HG02678 (cell line): ENCODE measurements around the gene LRP2BP.
"Not testable (repeated sequence)": the region's sequence is repeated elsewhere in the genome, so short reads cannot be mapped to it uniquely, and the experiment has no call there.

Experiments used
- ATAC-seq: cut with Tn5 transposase; IDR thresholded peaks from one replicate; pipeline ENCODE4 v1.9.1; 2021; ENCODE audit warnings: mild to moderate bottlenecking, moderate library complexity; ENCODE audit not compliant: unreplicated experiment

Gene LRP2BP

GRCh38 chr4:185362570-185362969 is 33.2 kb downstream of the LRP2BP start:
- not testable (repeated sequence) for ATAC-seq

DNA sequence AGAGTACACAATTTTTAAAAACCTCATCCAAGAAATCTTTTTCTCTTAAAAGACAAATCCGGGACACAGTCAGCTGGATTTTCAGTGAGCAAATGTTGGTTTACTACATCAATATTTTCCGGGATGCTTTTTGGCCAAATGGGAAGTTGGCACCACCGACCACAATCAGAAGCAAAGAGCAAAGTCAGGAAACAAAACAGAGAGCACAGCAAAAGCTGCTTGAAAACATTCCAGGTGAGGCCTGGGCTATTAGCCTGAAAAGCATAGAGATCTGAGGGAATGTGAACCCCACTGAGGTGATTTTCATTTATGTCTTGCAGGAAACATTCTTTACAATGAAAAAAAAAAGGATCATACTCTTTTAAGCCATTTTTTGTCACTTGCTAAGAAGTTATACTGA is 33.9 kb downstream of the LRP2BP start:
- no peak for ATAC-seq

- no peak for ATAC-seq
These were observed 35.8 kb downstream of the LRP2BP start for GRCh38 chr4:185359767-185360446.

DNA sequence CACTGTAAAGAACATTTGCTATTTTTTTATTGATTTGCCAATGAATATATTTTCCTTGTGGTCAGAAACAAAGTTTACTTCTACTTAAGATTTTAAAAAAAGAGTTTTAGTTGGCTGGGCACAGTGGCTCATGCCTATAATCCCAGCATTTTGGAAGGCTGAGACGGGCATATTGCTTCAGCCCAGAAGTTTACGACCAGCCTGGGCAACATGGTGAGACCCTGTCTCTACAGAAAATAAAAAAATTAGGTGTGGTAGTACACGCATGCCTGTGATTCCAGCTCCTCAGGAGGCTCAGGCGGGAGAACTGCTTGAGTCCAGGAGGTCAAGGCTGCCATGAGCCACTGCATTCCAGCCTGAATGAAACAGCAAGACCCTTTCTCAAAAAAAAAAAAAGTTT is 36.8 kb downstream of the LRP2BP start:
- ATAC-seq: no peak

- no peak for ATAC-seq
These were observed 37.2 kb downstream of the LRP2BP start for GRCh38 chr4:185358514-185358913.

DNA sequence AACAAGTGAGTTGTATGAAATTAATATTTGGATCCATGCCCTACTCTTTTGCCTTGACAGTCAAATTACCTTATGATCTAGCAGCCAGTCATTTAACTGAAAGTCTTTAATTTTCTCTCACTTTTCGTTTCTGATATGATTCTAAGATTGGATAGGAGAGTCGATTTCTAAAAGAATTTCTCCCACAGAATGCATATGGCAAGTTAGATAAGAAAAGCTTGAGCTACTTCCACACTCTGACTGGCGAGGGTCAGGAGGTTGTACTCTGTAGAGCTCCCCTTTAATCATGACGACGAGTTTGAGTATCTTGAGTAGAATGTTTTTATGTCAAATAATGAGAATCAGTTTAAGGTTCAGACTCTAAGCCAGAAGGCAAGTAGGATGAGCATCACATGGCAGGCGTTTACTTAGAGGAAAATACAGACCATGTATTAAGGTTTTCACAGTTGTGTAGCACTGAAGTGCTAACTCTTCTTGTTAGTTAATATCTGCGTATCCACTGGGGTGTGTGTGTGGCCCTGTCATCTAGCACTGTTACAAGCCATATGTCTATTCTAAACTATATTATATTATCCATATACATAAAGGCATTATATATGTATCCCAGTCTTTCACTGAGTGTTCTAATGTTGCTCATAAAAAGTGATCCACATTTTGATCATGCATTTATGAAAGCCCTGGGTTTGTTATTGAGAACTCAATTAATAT is 37.8 kb downstream of the LRP2BP start:
- ATAC-seq: no peak

DNA sequence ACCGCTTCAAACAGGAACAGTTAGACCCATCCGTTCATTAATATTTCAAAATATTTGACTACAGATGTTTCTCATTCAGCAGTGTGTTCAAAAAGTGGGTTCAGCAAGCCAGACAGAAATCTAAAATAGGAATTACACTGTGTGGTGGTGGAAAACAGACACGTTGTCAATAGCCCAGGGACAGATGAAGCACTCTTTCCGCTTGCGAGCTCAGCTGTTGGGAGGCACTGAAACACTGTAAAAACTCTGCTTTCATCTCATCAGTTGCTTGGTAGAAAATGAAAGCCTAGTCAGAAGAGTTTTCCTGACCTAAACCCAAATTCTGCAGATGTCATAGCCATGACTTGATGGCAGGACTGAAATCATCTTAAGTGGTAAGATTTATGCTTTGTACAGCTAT is 38.5 kb downstream of the LRP2BP start:
- no peak for ATAC-seq

- no peak for ATAC-seq
These were observed 43.0 kb downstream of the LRP2BP start for GRCh38 chr4:185352741-185353140.

DNA sequence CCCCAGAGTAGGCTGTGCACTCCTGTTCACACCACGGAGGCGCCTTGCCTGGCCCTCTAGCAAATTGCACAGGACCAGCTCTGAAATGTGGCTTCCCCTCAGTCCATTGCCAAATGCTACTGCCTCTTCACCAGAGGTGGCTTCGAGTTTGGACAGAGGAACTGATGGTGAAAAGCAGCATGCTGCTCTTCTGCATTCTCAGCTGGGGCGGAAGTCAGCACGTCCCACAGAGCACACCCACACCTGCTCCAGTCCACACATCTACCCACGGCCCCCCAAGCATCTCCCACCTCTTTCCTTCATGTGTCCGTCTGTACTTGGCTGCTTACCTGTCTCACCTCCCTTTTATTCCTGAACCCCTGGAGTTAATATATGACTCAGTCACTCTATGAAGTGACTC is 43.5 kb downstream of the LRP2BP start:
- ATAC-seq: no peak

DNA sequence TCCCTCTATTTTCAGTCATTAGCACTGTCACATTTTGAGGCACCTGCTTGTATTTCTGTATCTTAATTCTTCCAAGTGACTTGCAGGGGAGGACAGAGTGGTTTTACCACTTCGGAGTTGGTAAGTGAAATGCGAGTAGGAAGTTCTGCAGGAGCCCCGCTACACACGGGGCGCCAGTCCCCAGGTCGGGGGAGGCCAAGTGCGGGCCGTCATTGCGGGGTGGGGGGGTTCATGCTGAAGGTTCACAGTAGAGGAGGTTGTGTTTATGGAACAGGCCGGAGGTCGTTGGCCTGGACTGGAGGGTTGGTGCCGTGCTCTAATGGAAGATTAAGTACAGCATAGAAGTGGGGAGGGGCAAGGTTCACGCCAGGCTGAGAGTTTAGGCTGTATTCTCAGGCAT is 44.0 kb downstream of the LRP2BP start:
- no peak for ATAC-seq

DNA sequence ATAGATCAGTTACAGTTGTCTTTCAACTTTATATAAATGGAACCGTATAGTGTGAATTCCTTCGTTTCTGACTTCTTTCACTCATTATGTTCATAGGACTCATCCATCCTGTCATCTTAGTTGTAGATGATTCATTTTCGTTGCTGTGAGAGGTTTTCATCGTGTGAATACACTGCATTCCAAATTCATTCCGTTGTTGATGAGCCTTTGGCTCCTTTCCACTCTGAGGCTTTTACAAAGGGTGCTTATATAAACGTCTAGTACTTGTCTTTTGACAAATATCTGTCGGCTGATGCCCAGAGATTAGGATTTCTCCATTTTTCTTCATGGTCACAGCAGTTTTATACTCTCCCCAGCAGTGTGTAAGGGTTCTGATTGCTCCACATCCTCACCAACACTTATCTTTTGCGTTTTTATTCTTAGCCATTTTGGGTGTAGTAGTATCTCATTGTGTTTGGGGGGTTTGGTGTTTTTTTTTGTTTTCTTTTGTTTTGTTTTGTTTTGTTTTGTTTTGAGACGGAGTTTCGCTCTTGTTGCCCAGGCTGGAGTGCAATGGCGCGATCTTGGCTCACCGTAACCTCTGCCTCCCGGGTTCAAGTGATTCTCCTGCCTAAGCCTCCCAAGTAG is 48.6 kb downstream of the LRP2BP start:
- ATAC-seq: no peak

DNA sequence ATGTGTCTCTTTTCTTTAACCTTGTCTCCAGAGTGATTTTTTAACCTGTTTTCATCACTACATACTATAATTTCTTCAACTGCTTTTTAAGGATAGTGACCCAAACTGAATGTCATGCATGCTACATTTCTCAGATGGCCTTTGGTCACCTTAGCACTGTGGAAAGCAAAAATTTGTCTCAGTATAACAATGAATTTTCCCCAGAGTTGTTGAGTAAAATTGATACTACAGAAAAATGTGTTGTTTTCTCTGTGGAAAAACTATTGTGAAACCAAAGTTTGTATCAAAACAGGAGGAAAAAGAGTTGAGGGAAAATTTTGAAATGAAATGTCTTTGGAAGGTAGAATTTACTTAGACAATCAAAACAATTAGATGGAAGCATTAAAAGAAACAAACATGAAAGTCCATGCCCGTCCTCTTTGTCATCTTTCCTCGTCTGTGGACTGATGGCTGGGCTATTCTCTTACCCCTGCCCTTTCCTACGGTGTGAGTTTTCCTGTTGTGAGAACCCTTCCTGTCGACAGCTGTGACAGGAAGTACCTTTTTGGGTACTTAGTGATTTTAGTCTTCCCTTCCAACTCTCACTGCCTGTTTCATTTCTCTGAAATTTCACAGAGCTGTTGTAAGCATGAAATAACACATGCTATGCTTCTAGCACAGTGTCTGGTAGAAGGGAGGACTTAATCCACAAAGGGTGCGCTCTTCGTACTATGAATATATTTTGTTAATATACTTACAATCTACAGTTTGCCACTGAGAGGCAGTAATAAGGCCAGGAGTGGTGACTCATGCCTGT is 50.8 kb downstream of the LRP2BP start:
- ATAC-seq: peak; percentile 57

DNA sequence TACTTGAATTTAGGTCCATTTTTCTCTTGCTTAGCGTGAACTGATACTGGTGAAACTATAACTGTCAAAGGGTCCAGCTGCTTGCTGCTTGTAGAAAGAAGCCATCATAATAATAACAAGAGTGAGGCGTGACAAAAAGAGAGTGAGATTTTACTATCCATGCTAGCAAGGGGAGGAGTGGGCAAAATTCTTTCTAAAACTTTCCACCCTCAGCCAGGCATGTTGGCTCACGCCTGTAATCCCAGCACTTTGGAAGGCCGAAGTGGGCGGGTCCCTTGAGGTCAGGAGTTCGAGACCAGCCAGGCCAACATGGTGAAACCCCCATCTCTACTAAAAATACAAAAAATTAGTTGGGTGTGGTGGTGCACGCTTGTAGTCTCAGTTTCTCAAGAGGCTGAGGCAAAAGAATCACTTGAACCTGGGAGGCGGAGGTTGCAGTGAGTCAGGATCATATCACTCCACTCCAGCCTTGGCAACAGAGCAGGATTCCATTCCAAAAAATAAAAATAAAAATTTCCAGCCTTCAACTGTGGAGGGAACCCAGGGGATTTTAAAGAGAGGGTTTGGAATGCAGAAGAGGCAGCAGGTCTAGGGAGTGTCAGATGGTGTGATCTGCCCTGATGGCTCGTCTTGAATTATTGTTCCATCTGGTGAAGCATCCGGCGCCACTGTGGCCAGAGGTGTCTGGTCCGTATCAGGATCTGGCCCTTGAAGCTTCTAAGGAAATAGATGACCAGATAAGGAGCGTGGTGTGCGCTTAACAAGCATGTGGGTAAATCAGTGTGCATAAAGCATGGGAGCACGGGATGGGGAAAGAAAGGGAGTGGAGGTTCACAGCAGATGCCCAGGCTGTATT is 51.8 kb downstream of the LRP2BP start:
- ATAC-seq: peak; percentile 34

DNA sequence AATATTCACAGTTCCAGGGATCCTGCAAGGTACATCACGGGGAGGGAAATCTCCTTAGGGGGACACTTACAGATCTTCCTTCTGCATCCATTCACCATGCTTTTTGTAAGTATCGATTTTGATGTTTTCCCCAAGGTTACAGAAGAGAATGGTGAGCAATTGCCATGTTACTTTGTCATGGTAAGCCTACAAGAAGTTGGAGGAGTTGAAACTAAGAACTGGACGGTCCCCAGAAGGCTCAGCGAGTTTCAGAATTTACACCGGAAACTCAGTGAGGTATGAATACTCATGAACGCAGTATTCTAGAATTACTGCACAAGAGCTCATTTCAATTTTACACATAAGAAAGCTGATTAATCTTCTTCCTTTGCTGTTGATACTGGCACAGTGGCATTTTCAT is 53.9 kb downstream of the LRP2BP start:
- peak; percentile 58 for ATAC-seq

- ATAC-seq: peak; percentile 3
These were observed 54.3 kb downstream of the LRP2BP start for GRCh38 chr4:185341377-185341776.

- no peak for ATAC-seq
These were observed 55.8 kb downstream of the LRP2BP start for GRCh38 chr4:185339941-185340340.

DNA sequence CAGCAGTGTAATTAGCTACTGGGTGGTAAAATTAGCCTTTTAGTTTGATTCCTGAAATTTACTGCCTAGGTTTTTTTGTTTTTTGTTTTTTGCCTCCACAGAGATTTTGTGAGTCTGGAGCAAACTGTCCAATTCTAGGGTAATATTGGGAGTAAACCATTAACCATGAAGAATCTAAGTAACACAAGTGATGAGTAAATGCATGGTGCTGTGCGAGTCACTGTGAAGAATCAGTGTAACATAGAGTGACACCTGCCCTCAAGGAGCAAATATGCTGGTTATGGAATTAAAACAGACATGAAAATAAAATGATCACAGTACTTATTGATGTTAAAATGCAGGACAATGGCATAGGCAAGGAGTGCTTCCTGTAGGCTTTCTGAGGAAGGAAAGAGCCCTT is 60.1 kb downstream of the LRP2BP start:
- ATAC-seq: no peak

GRCh38 chr4:185334326-185334725 is 61.4 kb downstream of the LRP2BP start:
- ATAC-seq: no peak

DNA sequence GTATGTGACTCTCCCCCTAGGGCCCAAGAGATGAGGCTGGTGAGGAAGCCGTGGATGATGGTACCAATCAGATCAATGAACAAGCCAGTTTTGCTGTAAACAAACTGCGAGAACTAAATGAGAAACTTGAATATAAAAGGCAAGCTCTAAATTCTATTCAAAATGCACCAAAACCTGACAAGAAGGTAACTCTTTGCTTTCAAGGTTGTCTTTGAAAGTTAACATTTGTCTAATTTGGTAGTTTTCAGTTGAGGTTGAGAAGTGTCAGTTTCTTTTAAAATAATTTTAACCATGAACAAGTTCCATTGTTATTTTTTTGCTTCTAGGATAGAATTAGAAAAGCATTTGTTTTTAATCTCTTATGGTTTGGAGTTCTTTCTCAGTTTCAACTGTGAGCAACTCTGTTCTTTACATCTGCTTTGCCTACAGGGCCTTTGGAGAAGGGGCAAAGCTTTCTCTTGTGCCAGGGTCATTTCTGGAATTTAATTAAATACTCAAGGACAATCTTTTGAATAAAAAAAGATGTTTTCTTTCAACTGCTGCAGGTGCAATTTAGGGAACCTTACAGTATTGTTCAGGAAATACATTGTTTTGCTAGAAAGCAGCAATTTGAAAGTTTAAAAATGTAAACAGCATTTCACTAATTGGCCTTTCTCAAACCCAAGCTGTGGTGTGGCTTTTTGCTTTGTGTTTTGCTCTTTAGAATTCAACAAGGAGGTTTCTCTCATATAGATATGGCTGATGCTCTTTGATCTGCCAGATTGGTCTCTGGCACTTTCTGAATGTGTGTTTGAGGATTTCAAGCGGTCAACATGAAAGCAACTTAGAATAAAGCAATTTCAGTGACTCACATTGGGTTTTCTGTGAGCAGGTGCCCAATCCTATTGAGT is 62.9 kb downstream of the LRP2BP start:
- peak; percentile 81 for ATAC-seq
